ENCODE measurements around the gene CAMKK2. TPM values are rescaled to one million over a fixed set of nuclear protein-coding genes. Genes with fewer than 3 reads are reported as not detected.
"Not testable (repeated sequence)": the region's sequence is repeated elsewhere in the genome, so short reads cannot be mapped to it uniquely, and the experiment has no call there.

The CAMKK2 gene
- polyA plus RNA-seq, 1 experiment: 35.8 TPM

DNA sequence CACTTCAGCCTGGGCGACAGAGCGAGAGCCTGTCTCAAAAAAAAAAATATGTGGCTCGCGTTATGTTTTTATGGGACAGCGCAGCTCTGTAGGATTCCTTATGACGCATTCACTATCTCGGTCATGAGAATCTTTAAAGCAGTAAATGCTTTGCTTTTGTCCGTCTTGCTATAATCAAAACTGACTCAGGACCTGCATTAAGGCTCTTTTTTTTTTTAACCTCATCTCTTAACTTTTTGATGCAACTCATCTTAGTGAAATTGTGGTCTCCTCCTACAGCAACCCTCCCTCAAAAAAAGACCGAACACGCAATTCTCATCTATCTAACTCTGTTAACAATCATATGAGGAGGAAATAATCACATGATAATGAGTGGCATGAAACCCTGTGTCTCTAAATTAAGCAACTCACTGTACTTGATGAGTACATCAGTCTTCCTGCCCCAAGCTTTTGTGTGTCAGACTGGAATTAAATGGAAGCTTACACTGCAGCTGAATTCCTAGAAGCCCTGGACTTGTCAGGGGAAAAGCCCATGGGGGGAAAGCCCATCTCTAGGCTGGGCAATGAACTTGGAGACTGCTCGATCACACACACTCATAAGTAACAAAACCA is 82.2 kb downstream of the CAMKK2 start:
- DNase-seq (ENCODE audit: low read depth): no peak
- H3K4me3 ChIP-seq (ENCODE audit: low read depth, low read length): no peak overlapping the region
- H3K27me3 ChIP-seq (ENCODE audit: control insufficient read depth, insufficient read depth, low read length): no peaks in the 10 kb centered on the region
- H3K36me3 ChIP-seq (ENCODE audit: control insufficient read depth, insufficient read depth, low read length): no peaks in the 10 kb centered on the region
- TF ChIP-seq, protein P1, sequence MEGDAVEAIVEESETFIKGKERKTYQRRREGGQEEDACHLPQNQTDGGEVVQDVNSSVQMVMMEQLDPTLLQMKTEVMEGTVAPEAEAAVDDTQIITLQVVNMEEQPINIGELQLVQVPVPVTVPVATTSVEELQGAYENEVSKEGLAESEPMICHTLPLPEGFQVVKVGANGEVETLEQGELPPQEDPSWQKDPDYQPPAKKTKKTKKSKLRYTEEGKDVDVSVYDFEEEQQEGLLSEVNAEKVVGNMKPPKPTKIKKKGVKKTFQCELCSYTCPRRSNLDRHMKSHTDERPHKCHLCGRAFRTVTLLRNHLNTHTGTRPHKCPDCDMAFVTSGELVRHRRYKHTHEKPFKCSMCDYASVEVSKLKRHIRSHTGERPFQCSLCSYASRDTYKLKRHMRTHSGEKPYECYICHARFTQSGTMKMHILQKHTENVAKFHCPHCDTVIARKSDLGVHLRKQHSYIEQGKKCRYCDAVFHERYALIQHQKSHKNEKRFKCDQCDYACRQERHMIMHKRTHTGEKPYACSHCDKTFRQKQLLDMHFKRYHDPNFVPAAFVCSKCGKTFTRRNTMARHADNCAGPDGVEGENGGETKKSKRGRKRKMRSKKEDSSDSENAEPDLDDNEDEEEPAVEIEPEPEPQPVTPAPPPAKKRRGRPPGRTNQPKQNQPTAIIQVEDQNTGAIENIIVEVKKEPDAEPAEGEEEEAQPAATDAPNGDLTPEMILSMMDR (IDR thresholded peaks at IDR 0.05; ENCODE audit: insufficient read depth, low read depth, low read length): no peak
- ChIA-PET CTCF (interaction anchor here (0.9 to 5.3 kb wide), 5 partner anchors 8 to 25 kb away, joined by 3 to 21 read pairs (median 3); no protein-coding TSS in a partner anchor), POLR2A (no interaction called here)

DNA sequence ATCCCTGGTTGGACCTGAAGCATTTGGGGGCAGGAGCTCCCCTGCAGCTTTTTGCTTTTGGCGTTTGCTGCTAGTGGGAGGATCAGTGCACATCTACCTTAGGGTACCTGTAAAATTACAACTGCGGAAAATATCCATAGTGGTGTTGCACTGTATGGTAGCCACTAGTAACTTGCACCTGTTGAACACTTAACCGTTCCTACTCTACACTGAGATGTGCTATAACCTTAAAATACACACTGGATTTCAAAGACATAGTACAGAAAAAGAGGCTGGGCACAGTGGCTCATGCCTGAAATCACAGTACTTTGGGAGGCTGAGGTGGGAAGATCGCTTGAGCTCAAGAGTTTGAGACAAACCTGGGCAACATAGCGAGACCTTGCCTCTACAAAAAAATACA is 83.6 kb downstream of the CAMKK2 start:
- no peak for DNase-seq (ENCODE audit: low read depth)
- Histone ChIP-seq H3K27me3 (ENCODE audit: control insufficient read depth, insufficient read depth, low read length) (no peaks in the 10 kb centered on the region), H3K36me3 (ENCODE audit: control insufficient read depth, insufficient read depth, low read length) (no peaks in the 10 kb centered on the region), H3K4me3 (ENCODE audit: low read depth, low read length) (no peak overlapping the region)
- CTCF ChIA-PET: interaction anchor here (1.3 to 1.4 kb wide), 2 partner anchors 10 to 17 kb away, joined by 3 to 4 read pairs; no protein-coding TSS in a partner anchor
- TF ChIP-seq, protein P1 (IDR thresholded peaks at IDR 0.05; ENCODE audit: insufficient read depth, low read depth, low read length): no peak
- POLR2A ChIA-PET: no interaction called here

DNA sequence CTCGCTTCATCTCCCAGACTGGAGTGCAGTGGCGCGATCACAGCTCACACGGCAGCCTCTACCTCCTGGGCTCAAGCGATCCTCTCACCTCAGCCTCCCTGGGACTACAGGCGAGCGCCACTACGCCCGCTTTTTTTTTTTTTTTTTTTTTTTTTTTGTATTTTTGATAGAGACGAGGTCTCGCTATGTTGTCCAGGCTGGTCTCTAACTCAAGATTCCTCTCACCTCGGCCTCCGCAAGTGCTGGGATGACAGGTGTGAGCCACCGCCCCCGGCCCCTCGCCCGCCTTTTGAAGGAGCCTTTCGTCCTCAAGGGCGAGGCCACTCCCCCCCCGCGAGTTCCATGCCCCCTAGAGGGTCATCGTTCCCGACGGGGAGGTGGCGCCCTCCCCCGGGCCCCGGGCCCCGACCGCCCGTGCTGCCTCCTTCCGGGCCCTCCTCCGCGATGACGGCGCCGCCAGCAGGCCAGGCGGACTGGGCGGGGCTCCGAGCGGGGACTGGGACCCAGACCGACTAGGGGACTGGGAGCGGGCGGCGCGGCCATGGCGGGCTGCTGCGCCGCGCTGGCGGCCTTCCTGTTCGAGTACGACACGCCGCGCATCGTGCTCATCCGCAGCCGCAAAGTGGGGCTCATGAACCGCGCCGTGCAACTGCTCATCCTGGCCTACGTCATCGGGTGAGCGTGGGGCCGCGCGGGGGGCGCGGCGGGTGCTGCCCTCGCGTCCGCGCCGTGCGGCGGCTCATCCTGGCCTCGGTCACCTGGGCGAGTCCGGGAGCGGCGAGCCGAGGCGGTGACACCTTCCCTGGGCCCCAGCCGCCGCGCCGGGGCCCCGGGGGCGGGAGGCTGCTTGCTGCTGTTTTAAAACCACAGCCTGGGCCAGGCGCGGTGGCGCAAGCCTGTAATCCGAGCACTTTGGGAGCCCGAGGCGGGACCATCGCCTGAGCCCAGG is 86.6 kb downstream of the CAMKK2 start, which contains the start of gene P2RX4:
TSS of gene P2RX4 (plus strand) at position 506 of the 949 bp plus-strand sequence. CDS start at position 542, 36 bp downstream.
- TF ChIP-seq, protein P1 (IDR thresholded peaks at IDR 0.05; ENCODE audit: insufficient read depth, low read depth, low read length): peak; percentile 24; the same call in 1 of the 2 replicates
- H3K4me3 ChIP-seq (ENCODE audit: low read depth, low read length): peak within 1 kb of the TSS; percentile 51
- POLR2A ChIA-PET: no interaction called here
- no peaks in the 10 kb centered on the region for H3K36me3 ChIP-seq (ENCODE audit: control insufficient read depth, insufficient read depth, low read length)
- CTCF ChIA-PET: interaction anchor here (0.8 kb wide), 1 partner anchor 20 kb away, joined by 3 read pairs; no protein-coding TSS in a partner anchor
- no peaks in the 10 kb centered on the region for H3K27me3 ChIP-seq (ENCODE audit: control insufficient read depth, insufficient read depth, low read length)
- DNase-seq (ENCODE audit: low read depth): no peak

DNA sequence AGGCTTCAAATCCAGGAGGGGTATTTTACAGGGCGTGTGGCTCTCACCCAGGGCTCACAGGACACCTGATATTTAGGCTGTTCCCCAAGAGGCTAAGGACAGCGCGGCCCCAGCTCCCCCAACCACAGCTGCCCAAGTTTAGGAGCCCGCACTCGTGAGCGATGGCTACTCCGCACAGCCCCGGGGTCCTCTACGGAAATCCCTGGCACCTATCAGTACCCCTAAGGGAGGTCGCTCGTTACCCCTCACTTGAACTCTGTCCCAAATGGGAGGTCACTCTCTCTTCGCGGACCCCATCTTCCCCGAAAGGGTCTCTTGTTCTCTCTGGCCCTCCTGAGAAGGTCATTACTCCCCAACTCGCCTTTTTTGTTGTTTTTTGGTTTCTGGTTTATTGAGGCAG is 87.3 kb downstream of the CAMKK2 start:
- TF ChIP-seq, protein P1 (IDR thresholded peaks at IDR 0.05; ENCODE audit: insufficient read depth, low read depth, low read length): no peak
- no peaks in the 10 kb centered on the region for H3K36me3 ChIP-seq (ENCODE audit: control insufficient read depth, insufficient read depth, low read length)
- no peak for DNase-seq (ENCODE audit: low read depth)
- CTCF ChIA-PET: no interaction called here
- POLR2A ChIA-PET: no interaction called here
- H3K27me3 ChIP-seq (ENCODE audit: control insufficient read depth, insufficient read depth, low read length): no peaks in the 10 kb centered on the region
- no peak overlapping the region for H3K4me3 ChIP-seq (ENCODE audit: low read depth, low read length)

DNA sequence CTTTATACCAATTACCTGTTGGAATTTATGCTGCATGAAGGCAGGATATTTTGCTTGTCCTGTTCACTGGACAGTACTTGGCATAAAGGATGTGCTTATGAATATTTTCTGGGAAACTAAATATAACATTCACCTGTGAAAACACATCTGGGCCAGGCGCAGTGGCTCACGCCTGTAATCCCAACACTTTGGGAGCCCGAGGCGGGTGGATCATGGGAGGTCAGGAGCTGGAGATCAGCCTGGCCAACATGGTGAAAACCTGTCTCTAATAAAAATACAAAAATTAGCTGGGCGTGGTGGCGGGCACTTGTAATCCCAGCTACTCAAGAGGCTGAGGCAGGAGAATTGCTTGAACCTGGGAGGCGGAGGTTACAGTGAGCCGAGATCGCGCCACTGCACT is 87.9 kb downstream of the CAMKK2 start:
- POLR2A ChIA-PET; DNase-seq (ENCODE audit: low read depth); CTCF ChIA-PET; H3K4me3 ChIP-seq (ENCODE audit: low read depth, low read length); H3K27me3 ChIP-seq (ENCODE audit: control insufficient read depth, insufficient read depth, low read length); H3K36me3 ChIP-seq (ENCODE audit: control insufficient read depth, insufficient read depth, low read length): not testable (repeated sequence)
